ENCODE results near the gene UBE2I. TPM values are rescaled to one million over a fixed set of nuclear protein-coding genes. Genes with fewer than 3 reads are reported as not detected.

Gene UBE2I
- total RNA-seq, 2 experiments from 2014 or later = 245 to 254 TPM

DNA sequence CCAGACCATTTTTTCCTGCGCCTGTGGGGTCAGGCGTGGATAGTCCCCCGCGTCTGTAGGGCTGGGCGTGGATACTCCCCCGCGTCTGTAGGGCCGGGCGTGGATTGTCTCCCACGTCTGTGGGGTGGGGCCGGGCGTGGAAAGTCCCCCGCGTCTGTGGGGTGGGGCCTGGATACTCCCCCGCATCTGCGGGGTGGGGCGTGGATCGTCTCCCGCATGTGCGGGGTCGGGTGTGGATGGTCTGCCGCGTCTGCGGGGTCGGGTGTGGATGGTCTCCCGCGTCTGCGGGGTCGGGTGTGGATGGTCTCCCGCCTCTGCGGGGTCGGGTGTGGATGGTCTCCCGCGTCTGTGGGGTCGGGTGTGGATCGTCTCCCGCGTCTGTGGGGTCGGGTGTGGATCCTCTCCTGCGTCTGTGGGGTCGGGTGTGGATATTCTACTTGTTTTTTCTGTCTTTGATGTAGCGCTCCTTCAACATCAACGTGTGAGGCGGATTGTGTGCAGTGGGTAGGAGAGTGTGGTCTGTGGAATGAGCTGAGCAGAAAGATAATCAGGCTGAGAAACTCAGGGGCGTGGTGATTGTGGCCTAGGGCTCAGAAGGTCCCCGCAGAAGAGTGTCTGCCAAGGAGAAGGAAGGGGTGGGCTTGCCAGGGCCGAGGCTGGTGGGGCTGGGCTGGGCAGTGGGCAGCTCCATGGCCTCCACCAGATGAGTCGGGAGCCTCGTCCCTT is 45.5 kb downstream of the UBE2I start:
- peaks cover 11% of the 10 kb centered on the region for H3K36me3 Mint-ChIP-seq (ENCODE audit: low read depth)
- ATAC-seq (no peak), DNase-seq (no peak)
- H3K9me3 Mint-ChIP-seq = no peaks in the 10 kb centered on the region
- H3K27ac Mint-ChIP-seq = no peak overlapping the region
- intact Hi-C loops (cut with micrococcal nuclease) = no loop called here
- no peaks in the 10 kb centered on the region for H3K27me3 Mint-ChIP-seq
- TF ChIP-seq, protein P1, sequence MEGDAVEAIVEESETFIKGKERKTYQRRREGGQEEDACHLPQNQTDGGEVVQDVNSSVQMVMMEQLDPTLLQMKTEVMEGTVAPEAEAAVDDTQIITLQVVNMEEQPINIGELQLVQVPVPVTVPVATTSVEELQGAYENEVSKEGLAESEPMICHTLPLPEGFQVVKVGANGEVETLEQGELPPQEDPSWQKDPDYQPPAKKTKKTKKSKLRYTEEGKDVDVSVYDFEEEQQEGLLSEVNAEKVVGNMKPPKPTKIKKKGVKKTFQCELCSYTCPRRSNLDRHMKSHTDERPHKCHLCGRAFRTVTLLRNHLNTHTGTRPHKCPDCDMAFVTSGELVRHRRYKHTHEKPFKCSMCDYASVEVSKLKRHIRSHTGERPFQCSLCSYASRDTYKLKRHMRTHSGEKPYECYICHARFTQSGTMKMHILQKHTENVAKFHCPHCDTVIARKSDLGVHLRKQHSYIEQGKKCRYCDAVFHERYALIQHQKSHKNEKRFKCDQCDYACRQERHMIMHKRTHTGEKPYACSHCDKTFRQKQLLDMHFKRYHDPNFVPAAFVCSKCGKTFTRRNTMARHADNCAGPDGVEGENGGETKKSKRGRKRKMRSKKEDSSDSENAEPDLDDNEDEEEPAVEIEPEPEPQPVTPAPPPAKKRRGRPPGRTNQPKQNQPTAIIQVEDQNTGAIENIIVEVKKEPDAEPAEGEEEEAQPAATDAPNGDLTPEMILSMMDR (IDR thresholded peaks at IDR 0.05) = no peak
- peak overlapping the region; percentile 11 for H3K4me3 Mint-ChIP-seq
- CTCF ChIA-PET = interaction anchor here (1.0 to 1.5 kb wide), 2 partner anchors 8 to 16 kb away, joined by 3 read pairs; no protein-coding TSS in a partner anchor
- H3K4me1 Mint-ChIP-seq (ENCODE audit: low read depth) = peaks cover 34% of the 10 kb centered on the region
- POLR2A ChIA-PET = interaction anchor here (1.0 kb wide), 1 partner anchor 23 kb away, joined by 4 read pairs; no protein-coding TSS in a partner anchor

DNA sequence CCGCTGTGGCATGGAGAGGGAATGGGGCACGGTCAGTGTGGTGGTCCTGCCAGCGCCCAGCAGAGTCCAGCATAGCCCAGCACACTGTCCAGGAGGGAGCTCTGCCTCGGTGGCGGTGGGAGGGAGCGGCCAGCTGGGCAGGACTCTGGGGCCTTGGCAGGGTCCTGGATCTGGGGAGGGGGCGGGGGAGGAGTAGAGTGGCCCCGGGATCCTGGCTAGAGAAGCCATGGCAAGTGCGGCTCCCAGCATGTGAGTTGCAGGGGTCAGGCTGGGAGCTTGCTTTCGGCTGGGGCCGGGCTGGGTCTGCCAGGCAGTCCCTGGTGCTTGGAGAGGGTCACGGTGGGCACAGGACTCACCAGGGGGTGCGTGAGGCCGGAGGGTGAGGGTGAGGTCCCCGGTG is 46.2 kb downstream of the UBE2I start:
- H3K9me3 Mint-ChIP-seq = no peaks in the 10 kb centered on the region
- H3K4me3 Mint-ChIP-seq = no peak overlapping the region
- H3K27me3 Mint-ChIP-seq = no peaks in the 10 kb centered on the region
- intact Hi-C loops (cut with micrococcal nuclease) = no loop called here
- ChIA-PET POLR2A (interaction anchor here (1.0 kb wide), 1 partner anchor 23 kb away, joined by 4 read pairs; no protein-coding TSS in a partner anchor), CTCF (interaction anchor here (1.0 to 1.5 kb wide), 2 partner anchors 8 to 16 kb away, joined by 3 read pairs; no protein-coding TSS in a partner anchor)
- TF ChIP-seq, protein P1 (IDR thresholded peaks at IDR 0.05) = no peak
- peaks cover 13% of the 10 kb centered on the region for H3K36me3 Mint-ChIP-seq (ENCODE audit: low read depth)
- ATAC-seq = no peak
- no peak for DNase-seq
- peaks cover 28% of the 10 kb centered on the region for H3K4me1 Mint-ChIP-seq (ENCODE audit: low read depth)
- no peak overlapping the region for H3K27ac Mint-ChIP-seq

DNA sequence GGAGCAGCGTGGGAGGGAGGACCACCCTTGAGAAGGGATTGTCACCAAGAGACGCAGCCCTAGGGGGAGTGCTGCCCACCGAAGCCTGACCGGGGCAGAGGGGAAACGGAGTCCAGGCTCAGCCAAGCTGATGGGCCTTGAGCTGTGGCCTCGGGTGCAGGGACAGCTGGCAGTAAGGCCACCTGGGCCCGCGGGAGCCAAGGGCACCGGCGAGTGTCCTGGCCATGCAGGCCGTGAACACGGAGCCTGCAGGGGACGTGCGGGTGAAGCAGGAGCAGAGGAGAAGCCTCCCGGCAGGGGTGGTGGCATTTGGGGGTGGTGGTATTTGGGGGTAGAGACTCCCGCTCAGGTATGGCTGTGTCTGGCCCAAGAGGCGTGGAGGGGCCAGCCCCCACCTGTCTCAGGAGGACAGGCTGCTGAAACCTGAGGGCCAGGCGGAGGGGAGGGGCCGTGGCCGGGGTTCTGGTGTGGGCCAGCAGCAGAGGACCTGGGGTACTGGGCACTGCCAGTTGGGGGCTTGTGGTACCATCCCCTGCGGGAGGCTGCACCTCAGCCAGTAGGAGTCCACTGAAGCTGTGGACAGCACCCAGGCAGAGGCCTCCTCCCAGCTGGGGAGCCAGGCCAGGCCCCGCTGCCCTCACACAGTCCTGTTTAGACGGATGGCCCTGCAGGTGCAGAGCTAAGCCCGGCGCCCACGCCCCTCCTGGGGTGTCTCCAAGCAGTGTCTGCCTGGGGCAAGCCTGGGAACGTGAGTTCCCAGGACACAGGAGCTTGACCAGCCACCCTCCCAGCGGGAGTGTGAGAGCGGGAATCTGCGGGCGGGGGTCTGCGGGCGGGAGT is 46.8 kb downstream of the UBE2I start:
- intact Hi-C loops (cut with micrococcal nuclease) = no loop called here
- CTCF ChIA-PET = no interaction called here
- Mint-ChIP-seq H3K27ac (no peak overlapping the region), H3K36me3 (ENCODE audit: low read depth) (peaks cover 11% of the 10 kb centered on the region), H3K4me3 (no peak overlapping the region), H3K4me1 (ENCODE audit: low read depth) (peaks cover 26% of the 10 kb centered on the region), H3K27me3 (no peaks in the 10 kb centered on the region), H3K9me3 (no peaks in the 10 kb centered on the region)
- no peak for ATAC-seq
- TF ChIP-seq, protein P1 (IDR thresholded peaks at IDR 0.05) = no peak
- DNase-seq = no peak
- POLR2A ChIA-PET = interaction anchor here (1.0 kb wide), 1 partner anchor 22 kb away, joined by 4 read pairs; no protein-coding TSS in a partner anchor

DNA sequence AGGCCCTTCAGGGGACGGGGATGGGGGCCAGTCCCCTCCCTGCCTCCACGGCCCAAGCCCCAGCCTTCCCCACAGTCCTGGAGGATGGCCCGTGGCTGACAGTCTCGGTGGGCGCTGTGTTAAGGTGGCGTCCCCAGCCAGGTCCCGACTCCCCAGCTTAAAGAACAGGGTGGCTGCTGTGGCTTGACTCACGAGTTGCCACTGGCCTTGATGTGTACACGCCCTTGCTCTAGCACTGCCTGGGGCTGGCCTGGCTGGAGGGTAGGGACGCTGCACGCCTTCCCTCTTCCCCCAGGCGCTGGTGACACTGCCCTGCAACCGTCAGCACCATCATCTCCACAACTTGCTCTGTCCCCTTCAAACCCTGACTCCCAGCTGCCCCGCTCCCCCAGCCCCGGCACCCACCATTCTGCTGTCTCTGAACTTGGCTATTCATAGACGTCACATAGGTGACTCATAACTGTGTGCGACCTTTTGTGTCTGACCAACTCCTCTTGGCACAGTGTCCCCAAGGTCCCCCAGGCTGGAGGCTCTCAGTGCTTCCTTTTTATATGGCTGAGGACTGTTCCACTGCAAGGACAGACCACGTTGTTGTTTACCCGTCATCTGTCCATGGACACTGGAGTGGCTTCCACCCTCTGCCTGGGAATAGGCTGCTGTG is 48.6 kb downstream of the UBE2I start:
- peaks cover 23% of the 10 kb centered on the region for H3K4me1 Mint-ChIP-seq (ENCODE audit: low read depth)
- ChIA-PET POLR2A (no interaction called here), CTCF (no interaction called here)
- no peaks in the 10 kb centered on the region for H3K27me3 Mint-ChIP-seq
- no peak for DNase-seq
- ATAC-seq = peak; percentile 42
- H3K36me3 Mint-ChIP-seq (ENCODE audit: low read depth) = peaks cover 6% of the 10 kb centered on the region
- intact Hi-C loops (cut with micrococcal nuclease) = no loop called here
- TF ChIP-seq, protein P1 (IDR thresholded peaks at IDR 0.05) = no peak
- H3K9me3 Mint-ChIP-seq = no peaks in the 10 kb centered on the region
- no peak overlapping the region for H3K27ac Mint-ChIP-seq
- no peak overlapping the region for H3K4me3 Mint-ChIP-seq

All from activated CD8-positive, alpha-beta T cell treated with anti-CD3 and anti-CD28 coated beads for 36 hours (primary cell).